Keratinocyte (primary cell): Measurements from ENCODE around the gene DKC1.

Source experiments
- EZH2 ChIP-seq: IDR thresholded peaks from one replicate; pipeline ENCODE4 v1.6.1; 2012; ENCODE audit warnings: inconsistent platforms, mild to moderate bottlenecking, low read length, moderate library complexity
- TF ChIP-seq, protein P1 (sequence below), 3 experiments: IDR thresholded peaks in 1 of 3; conservative IDR thresholded peaks in 1 of 3; optimal IDR thresholded peaks in 1 of 3; 2 replicates in 2 of 3; 3 replicates in 1 of 3; pipeline versions ENCODE3 to v1.5.1; 2011; ENCODE audit warnings: low read length in 3 of 3, mild to moderate bottlenecking in 3 of 3, moderate library complexity in 2 of 3, control low read depth in 1 of 3, inconsistent platforms in 1 of 3; ENCODE audit not compliant: insufficient read depth in 2 of 3; ENCODE audit errors: extremely low read depth in 1 of 3

DNA sequence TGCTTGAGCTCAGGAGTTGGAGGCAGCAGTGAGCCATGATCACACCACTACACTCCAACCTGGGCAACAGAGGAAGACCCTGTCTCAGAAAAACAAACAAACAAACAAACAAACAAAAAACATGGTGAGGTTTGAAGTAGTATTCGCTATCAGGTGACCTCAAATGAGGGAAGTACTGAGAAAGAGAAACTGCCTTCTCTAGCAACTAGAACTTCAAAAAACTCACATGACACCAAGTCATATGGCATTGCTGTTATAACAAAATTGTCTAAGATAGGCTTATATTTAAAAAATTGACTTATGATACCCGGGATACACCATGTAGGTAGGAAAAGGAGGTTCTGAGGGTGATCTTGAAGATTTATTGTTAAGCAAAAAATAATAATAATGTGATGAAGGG lies 32.4 kb downstream of the DKC1 start:
- TF ChIP-seq, protein P1, sequence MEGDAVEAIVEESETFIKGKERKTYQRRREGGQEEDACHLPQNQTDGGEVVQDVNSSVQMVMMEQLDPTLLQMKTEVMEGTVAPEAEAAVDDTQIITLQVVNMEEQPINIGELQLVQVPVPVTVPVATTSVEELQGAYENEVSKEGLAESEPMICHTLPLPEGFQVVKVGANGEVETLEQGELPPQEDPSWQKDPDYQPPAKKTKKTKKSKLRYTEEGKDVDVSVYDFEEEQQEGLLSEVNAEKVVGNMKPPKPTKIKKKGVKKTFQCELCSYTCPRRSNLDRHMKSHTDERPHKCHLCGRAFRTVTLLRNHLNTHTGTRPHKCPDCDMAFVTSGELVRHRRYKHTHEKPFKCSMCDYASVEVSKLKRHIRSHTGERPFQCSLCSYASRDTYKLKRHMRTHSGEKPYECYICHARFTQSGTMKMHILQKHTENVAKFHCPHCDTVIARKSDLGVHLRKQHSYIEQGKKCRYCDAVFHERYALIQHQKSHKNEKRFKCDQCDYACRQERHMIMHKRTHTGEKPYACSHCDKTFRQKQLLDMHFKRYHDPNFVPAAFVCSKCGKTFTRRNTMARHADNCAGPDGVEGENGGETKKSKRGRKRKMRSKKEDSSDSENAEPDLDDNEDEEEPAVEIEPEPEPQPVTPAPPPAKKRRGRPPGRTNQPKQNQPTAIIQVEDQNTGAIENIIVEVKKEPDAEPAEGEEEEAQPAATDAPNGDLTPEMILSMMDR (optimal IDR thresholded peaks at IDR 0.05 in 1 of 3, IDR thresholded peaks at IDR 0.05 in 1 of 3, conservative IDR thresholded peaks at IDR 0.05 in 1 of 3; ENCODE audit: extremely low read depth in 1 of 3, insufficient read depth in 2 of 3, low read length in 3 of 3), result no peak
- no peak for TF ChIP-seq EZH2
